H9 (cell line): ENCODE measurements around the gene INTS13. TPM values are rescaled to one million over a fixed set of nuclear protein-coding genes. Genes with fewer than 3 reads are reported as not detected.

Source experiments
- DNase-seq: peaks from one replicate; pipeline ENCODE4 v3.0.0-alpha.2; 2017
- H2AFZ ChIP-seq: one replicate; pipeline ENCODE4 v1.6.1; 2013; ENCODE audit warnings: mild to moderate bottlenecking, low read length, control low read depth, moderate library complexity
- H2AK5ac ChIP-seq: 2 replicates; pipeline ENCODE4 v1.6.1; 2013; ENCODE audit warnings: low read length, control low read depth, mixed read lengths; ENCODE audit not compliant: insufficient read length
- H2BK120ac ChIP-seq: one replicate; pipeline ENCODE4 v1.6.1; 2013; ENCODE audit warnings: low read depth, mild to moderate bottlenecking, low read length, control low read depth, inconsistent platforms; ENCODE audit not compliant: poor library complexity, severe bottlenecking
- H2BK12ac ChIP-seq: 2 replicates; pipeline ENCODE4 v1.6.1; 2013; ENCODE audit warnings: low read length, control low read depth, mixed read lengths, low read depth; ENCODE audit not compliant: insufficient read length
- H2BK15ac ChIP-seq: 2 replicates; pipeline ENCODE4 v1.6.1; 2013; ENCODE audit warnings: low read depth, low read length, control low read depth
- H2BK20ac ChIP-seq: one replicate; pipeline ENCODE4 v1.6.1; 2013; ENCODE audit warnings: low read depth, mild to moderate bottlenecking, low read length, control low read depth, inconsistent platforms; ENCODE audit not compliant: poor library complexity, severe bottlenecking
- H2BK5ac ChIP-seq: 2 replicates; pipeline ENCODE4 v1.6.1; 2013; ENCODE audit warnings: low read length, control low read depth, mixed read lengths; ENCODE audit not compliant: insufficient read length
- H3K14ac ChIP-seq: 2 replicates; pipeline ENCODE4 v1.6.1; 2013; ENCODE audit warnings: low read length, control low read depth; ENCODE audit not compliant: insufficient read depth
- H3K18ac ChIP-seq: 2 replicates; pipeline ENCODE4 v1.6.1; 2013; ENCODE audit warnings: low read depth, mild to moderate bottlenecking, mixed read lengths, low read length, control low read depth; ENCODE audit not compliant: insufficient read length
- H3K23ac ChIP-seq: 2 replicates; pipeline ENCODE4 v1.6.1; 2013; ENCODE audit warnings: low read length, control low read depth, mixed read lengths, low read depth; ENCODE audit not compliant: insufficient read length
- H3K23me2 ChIP-seq: 2 replicates; pipeline ENCODE4 v1.6.1; 2013; ENCODE audit warnings: low read depth, mild to moderate bottlenecking, mixed read lengths, low read length, control low read depth; ENCODE audit not compliant: insufficient read length, poor library complexity, severe bottlenecking
- H3K27ac ChIP-seq: 2 replicates; pipeline ENCODE4 v1.5.1; 2013; ENCODE audit warnings: low read length, control low read depth, mixed read lengths, low read depth; ENCODE audit not compliant: insufficient read length
- H3K27me3 ChIP-seq: 2 replicates; pipeline ENCODE4 v1.6.1; 2013; ENCODE audit warnings: low read length, control low read depth, inconsistent platforms; ENCODE audit not compliant: insufficient read depth
- H3K4ac ChIP-seq: 2 replicates; pipeline ENCODE4 v1.6.1; 2013; ENCODE audit warnings: low read depth, mild to moderate bottlenecking, control low read depth, inconsistent platforms, low read length, moderate library complexity
- H3K4me1 ChIP-seq: 2 replicates; pipeline ENCODE4 v1.6.1; 2013; ENCODE audit warnings: low read length, control low read depth, inconsistent platforms; ENCODE audit not compliant: insufficient read depth
- H3K4me2 ChIP-seq: 2 replicates; pipeline ENCODE4 v1.6.1; 2013; ENCODE audit warnings: low read length, control low read depth, mixed read lengths; ENCODE audit not compliant: insufficient read length, insufficient read depth
- H3K56ac ChIP-seq: 2 replicates; pipeline ENCODE4 v1.6.1; 2013; ENCODE audit warnings: low read depth, mild to moderate bottlenecking, mixed read lengths, low read length, control low read depth; ENCODE audit not compliant: insufficient read length
- H3K79me1 ChIP-seq: 2 replicates; pipeline ENCODE4 v1.6.1; 2013; ENCODE audit warnings: low read depth, mild to moderate bottlenecking, moderate library complexity, low read length, control low read depth, inconsistent platforms; ENCODE audit not compliant: insufficient read depth, poor library complexity, severe bottlenecking
- H3K79me2 ChIP-seq: 2 replicates; pipeline ENCODE4 v1.6.1; 2013; ENCODE audit warnings: low read length, control low read depth, inconsistent platforms; ENCODE audit not compliant: insufficient read depth
- H3K9ac ChIP-seq: 2 replicates; pipeline ENCODE4 v1.6.1; 2013; ENCODE audit warnings: low read length, control low read depth, mixed read lengths; ENCODE audit not compliant: insufficient read length; ENCODE audit errors: extremely low read depth
- H3K9me3 ChIP-seq: one replicate; pipeline ENCODE4 v1.6.1; 2013; ENCODE audit warnings: low read depth, low read length, inconsistent platforms; ENCODE audit not compliant: control insufficient read depth
- H3T11ph ChIP-seq: one replicate; pipeline ENCODE4 v1.6.1; 2013; ENCODE audit warnings: mild to moderate bottlenecking, low read length, control low read depth, inconsistent platforms
- H4K20me1 ChIP-seq: one replicate; pipeline ENCODE4 v1.6.1; 2013; ENCODE audit not compliant: control insufficient read depth, insufficient read length, insufficient read depth
- H4K5ac ChIP-seq: 2 replicates; pipeline ENCODE4 v1.6.1; 2013; ENCODE audit warnings: low read depth, mild to moderate bottlenecking, mixed read lengths, low read length, control low read depth; ENCODE audit not compliant: insufficient read length
- H4K8ac ChIP-seq: replicated peaks from 2 replicates; pipeline ENCODE4 v1.6.1; 2013; ENCODE audit warnings: low read length, control low read depth, mixed read lengths, low read depth; ENCODE audit not compliant: insufficient read length
- H4K91ac ChIP-seq: 2 replicates; pipeline ENCODE4 v1.6.1; 2013; ENCODE audit warnings: low read depth, mild to moderate bottlenecking, moderate library complexity, mixed read lengths, low read length, control low read depth; ENCODE audit not compliant: insufficient read length
- H3K27ac Mint-ChIP-seq, 3 experiments: 2 replicates in 2 of 3; 3 replicates in 1 of 3; pipeline ENCODE4 v1.8.0; 2020 to 2021; ENCODE audit warnings: mixed read lengths in 3 of 3, mild to moderate bottlenecking in 1 of 3, moderate library complexity in 1 of 3
- H3K27me3 Mint-ChIP-seq: 2 replicates; pipeline ENCODE4 v1.8.0; 2021; ENCODE audit warnings: low read depth, mild to moderate bottlenecking, moderate library complexity, mixed read lengths
- H3K36me3 Mint-ChIP-seq, 3 experiments: 2 replicates in 2 of 3; 3 replicates in 1 of 3; pipeline ENCODE4 v1.8.0; 2020 to 2021; ENCODE audit warnings: low read depth in 3 of 3, mixed read lengths in 3 of 3; ENCODE audit not compliant: insufficient read depth in 1 of 3
- H3K4me1 Mint-ChIP-seq, 2 experiments: 2 replicates each; pipeline ENCODE4 v1.8.0; 2020; ENCODE audit warnings: mixed read lengths in 2 of 2
- H3K4me3 Mint-ChIP-seq, 2 experiments: 2 replicates in 1 of 2; 3 replicates in 1 of 2; pipeline ENCODE4 v1.8.0; 2020 to 2021; ENCODE audit warnings: mild to moderate bottlenecking in 2 of 2, mixed read lengths in 2 of 2, moderate library complexity in 1 of 2
- H3K9me3 Mint-ChIP-seq, 2 experiments: 2 replicates in 1 of 2; 3 replicates in 1 of 2; pipeline ENCODE4 v1.8.0; 2020; ENCODE audit warnings: mild to moderate bottlenecking in 2 of 2, mixed read lengths in 2 of 2, moderate library complexity in 1 of 2
- CTCF ChIP-seq: fragments of 200-600 bp; sonication (generic); conservative IDR thresholded peaks from 3 replicates; pipeline ENCODE4 v1.8.0; 2021; ENCODE audit warnings: antibody characterized with exemption, mild to moderate bottlenecking
- WGBS: extraction: QIAGEN DNeasy Blood & Tissue Kit; methylation state at CpG from one replicate; pipeline ENCODE4 v1.1.7; 2013; ENCODE audit warnings: missing lambda C conversion rate, low lambda C conversion rate, mixed read lengths; ENCODE audit not compliant: insufficient read length; ENCODE audit errors: extremely low coverage; 5-methylcytosine and 5-hydroxymethylcytosine counted together
- total RNA-seq: library from RNA; stranded (reverse); gene quantifications from 2 replicates; pipeline ENCODE4 v1.2.1, GENCODE V29; 2021

The INTS13 gene
- total RNA-seq, 1 experiment from 2014 or later: 39.1 TPM

DNA sequence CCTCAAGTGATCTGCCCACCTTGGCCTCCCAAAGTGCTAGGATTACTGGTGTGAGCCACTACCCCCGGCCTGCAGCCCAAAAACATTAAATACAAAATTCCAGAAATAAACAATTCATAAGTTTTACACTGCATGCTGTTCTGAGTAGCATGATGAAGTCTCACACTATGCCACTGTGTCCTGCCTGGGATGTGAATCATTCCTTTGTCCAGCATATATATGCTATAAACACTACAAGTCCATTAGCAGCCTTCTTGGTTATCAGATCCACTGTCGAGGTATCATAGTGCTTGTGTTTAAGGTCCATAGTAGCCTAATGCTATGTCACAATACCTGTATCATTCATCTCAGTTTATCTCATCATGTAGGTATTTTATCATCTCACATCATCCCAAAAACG is 15.9 kb downstream of the INTS13 start:
- TF ChIP-seq CTCF: no peak
- H3K79me2 ChIP-seq: no peaks in the 10 kb centered on the region

More for the DNA sequence above, 15.9 kb downstream of the INTS13 start:
- Histone ChIP-seq H3K4me1 (no peaks in the 10 kb centered on the region), H3K23ac (no peak overlapping the region), H2AK5ac (no peak overlapping the region), H2AFZ (no peak overlapping the region), H4K5ac (no peak overlapping the region), H2BK20ac (no peak overlapping the region), H3K4me2 (no peak overlapping the region), H3K4ac (no peak overlapping the region), H3K9ac (no peak overlapping the region), H3K27me3 (no peaks in the 10 kb centered on the region), H3K9me3 (no peaks in the 10 kb centered on the region), H4K8ac (no peak overlapping the region), H3T11ph (no peak overlapping the region), H2BK5ac (no peak overlapping the region), H4K20me1 (no peaks in the 10 kb centered on the region), H3K56ac (no peak overlapping the region), H3K23me2 (no peaks in the 10 kb centered on the region), H2BK120ac (no peak overlapping the region), H3K27ac (no peak overlapping the region), H2BK15ac (no peak overlapping the region), H2BK12ac (no peak overlapping the region), H3K14ac (no peak overlapping the region), H3K79me1 (no peaks in the 10 kb centered on the region), H3K18ac (no peak overlapping the region), H4K91ac (no peak overlapping the region)
- Mint-ChIP-seq H3K27me3 (no peaks in the 10 kb centered on the region), H3K4me1 (0 out of 4 replicates have a peak, but pooled peaks cover 0 to 2% of the 10 kb centered on the region in 2 experiments), H3K27ac (no peak overlapping the region; a peak in 1 of 7 replicates), H3K9me3 (no peaks in the 10 kb centered on the region), H3K4me3 (no peak overlapping the region), H3K36me3 (peaks cover 5 to 50% (median 48%) of the 10 kb centered on the region in 3 experiments; a peak in 5 of 7 replicates)
- DNase-seq: no peak
- WGBS: no CpG with 5 or more reads among the region's 3 CpGs
